RWPE2 (cell line): ENCODE results near the gene PTPRN2.

Experiments
- ATAC-seq: fragments of 200-7000 bp; cut with Tn5 transposase; 3 replicates; pipeline ENCODE4 v1.9.1; 2021; ENCODE audit warnings: low read depth
- DNase-seq: peaks from one replicate; pipeline ENCODE4 v3.0.0-alpha.2; 2020; ENCODE audit warnings: low spot score
- H3K27ac ChIP-seq: fragments of 450-650 bp; 2 replicates; pipeline ENCODE4 v1.5.1; 2017; ENCODE audit warnings: mild to moderate bottlenecking; ENCODE audit not compliant: poor library complexity, severe bottlenecking
- H3K27me3 ChIP-seq: fragments of 250-450 bp; sonication (Bioruptor Pico); 2 replicates; pipeline ENCODE4 v1.5.1; 2021; ENCODE audit warnings: mild to moderate bottlenecking, moderate library complexity; ENCODE audit not compliant: insufficient read depth, poor library complexity, severe bottlenecking
- H3K36me3 ChIP-seq: fragments of 250-450 bp; sonication (Bioruptor Pico); 2 replicates; pipeline ENCODE4 v1.5.1; 2020; ENCODE audit warnings: low read depth, mild to moderate bottlenecking, moderate library complexity
- H3K4me1 ChIP-seq: fragments of 250-450 bp; sonication (Bioruptor Pico); 2 replicates; pipeline ENCODE4 v1.5.1; 2021; ENCODE audit warnings: mild to moderate bottlenecking, moderate library complexity; ENCODE audit not compliant: insufficient read depth, poor library complexity, severe bottlenecking
- H3K4me3 ChIP-seq: fragments of 250-450 bp; sonication (Bioruptor Pico); 2 replicates; pipeline ENCODE4 v1.5.1; 2021; ENCODE audit warnings: mild to moderate bottlenecking, moderate library complexity; ENCODE audit not compliant: severe bottlenecking
- H3K9me3 ChIP-seq: fragments of 250-450 bp; sonication (Bioruptor Pico); 2 replicates; pipeline ENCODE4 v1.5.1; 2021; ENCODE audit warnings: mild to moderate bottlenecking, moderate library complexity; ENCODE audit not compliant: severe bottlenecking
- TF ChIP-seq, protein P1 (sequence below): fragments of 450-650 bp; IDR thresholded peaks from one replicate; pipeline ENCODE4 v1.5.1; 2017; ENCODE audit warnings: mild to moderate bottlenecking, moderate library complexity; ENCODE audit not compliant: poor library complexity, severe bottlenecking

PTPRN2 gene

GRCh38 chr7:157985636-157986035, 602.0 kb downstream of the PTPRN2 start:
- TF ChIP-seq, protein P1, sequence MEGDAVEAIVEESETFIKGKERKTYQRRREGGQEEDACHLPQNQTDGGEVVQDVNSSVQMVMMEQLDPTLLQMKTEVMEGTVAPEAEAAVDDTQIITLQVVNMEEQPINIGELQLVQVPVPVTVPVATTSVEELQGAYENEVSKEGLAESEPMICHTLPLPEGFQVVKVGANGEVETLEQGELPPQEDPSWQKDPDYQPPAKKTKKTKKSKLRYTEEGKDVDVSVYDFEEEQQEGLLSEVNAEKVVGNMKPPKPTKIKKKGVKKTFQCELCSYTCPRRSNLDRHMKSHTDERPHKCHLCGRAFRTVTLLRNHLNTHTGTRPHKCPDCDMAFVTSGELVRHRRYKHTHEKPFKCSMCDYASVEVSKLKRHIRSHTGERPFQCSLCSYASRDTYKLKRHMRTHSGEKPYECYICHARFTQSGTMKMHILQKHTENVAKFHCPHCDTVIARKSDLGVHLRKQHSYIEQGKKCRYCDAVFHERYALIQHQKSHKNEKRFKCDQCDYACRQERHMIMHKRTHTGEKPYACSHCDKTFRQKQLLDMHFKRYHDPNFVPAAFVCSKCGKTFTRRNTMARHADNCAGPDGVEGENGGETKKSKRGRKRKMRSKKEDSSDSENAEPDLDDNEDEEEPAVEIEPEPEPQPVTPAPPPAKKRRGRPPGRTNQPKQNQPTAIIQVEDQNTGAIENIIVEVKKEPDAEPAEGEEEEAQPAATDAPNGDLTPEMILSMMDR = no peak
- no peak overlapping the region for H3K4me3 ChIP-seq
- no peak for DNase-seq
- H3K36me3 ChIP-seq = no peaks in the 10 kb centered on the region
- H3K4me1 ChIP-seq = no peaks in the 10 kb centered on the region
- H3K27ac ChIP-seq = no peak overlapping the region
- H3K27me3 ChIP-seq = no peaks in the 10 kb centered on the region
- no peaks in the 10 kb centered on the region for H3K9me3 ChIP-seq
- ATAC-seq = no peak

- no peak for DNase-seq
- no peaks in the 10 kb centered on the region for H3K4me1 ChIP-seq
- H3K27me3 ChIP-seq = no peaks in the 10 kb centered on the region
- H3K9me3 ChIP-seq = no peaks in the 10 kb centered on the region
- TF ChIP-seq, protein P1 = no peak
- no peak overlapping the region for H3K4me3 ChIP-seq
- H3K27ac ChIP-seq = no peak overlapping the region
- ATAC-seq = no peak
- no peaks in the 10 kb centered on the region for H3K36me3 ChIP-seq
Measured at GRCh38 chr7:157984423-157985163, 603.0 kb downstream of the PTPRN2 start.

- Histone ChIP-seq H3K36me3 (no peaks in the 10 kb centered on the region), H3K4me3 (no peak overlapping the region), H3K27me3 (no peaks in the 10 kb centered on the region), H3K27ac (no peak overlapping the region), H3K4me1 (no peaks in the 10 kb centered on the region), H3K9me3 (no peaks in the 10 kb centered on the region)
- no peak for ATAC-seq
- DNase-seq = peak; percentile 11
- TF ChIP-seq, protein P1 = no peak
Measured at GRCh38 chr7:157983502-157984422, 603.9 kb downstream of the PTPRN2 start.

- no peaks in the 10 kb centered on the region for H3K36me3 ChIP-seq
- no peak overlapping the region for H3K4me3 ChIP-seq
- H3K27ac ChIP-seq = no peak overlapping the region
- no peaks in the 10 kb centered on the region for H3K27me3 ChIP-seq
- no peak for ATAC-seq
- H3K9me3 ChIP-seq = no peaks in the 10 kb centered on the region
- no peaks in the 10 kb centered on the region for H3K4me1 ChIP-seq
- DNase-seq = peak; percentile 6
- TF ChIP-seq, protein P1 = no peak
Measured at GRCh38 chr7:157981778-157982177, 605.8 kb downstream of the PTPRN2 start.
